GM18519 (cell line): Measurements from ENCODE around the gene DNAL1.
"Not testable (repeated sequence)": the region's sequence is repeated elsewhere in the genome, so short reads cannot be mapped to it uniquely, and the experiment has no call there.

Experiments used
- ATAC-seq: cut with Tn5 transposase; IDR thresholded peaks from one replicate; pipeline ENCODE4 v1.9.1; 2021; ENCODE audit warnings: mild to moderate bottlenecking, moderate library complexity; ENCODE audit not compliant: unreplicated experiment, low FRiP score

The DNAL1 gene

DNA sequence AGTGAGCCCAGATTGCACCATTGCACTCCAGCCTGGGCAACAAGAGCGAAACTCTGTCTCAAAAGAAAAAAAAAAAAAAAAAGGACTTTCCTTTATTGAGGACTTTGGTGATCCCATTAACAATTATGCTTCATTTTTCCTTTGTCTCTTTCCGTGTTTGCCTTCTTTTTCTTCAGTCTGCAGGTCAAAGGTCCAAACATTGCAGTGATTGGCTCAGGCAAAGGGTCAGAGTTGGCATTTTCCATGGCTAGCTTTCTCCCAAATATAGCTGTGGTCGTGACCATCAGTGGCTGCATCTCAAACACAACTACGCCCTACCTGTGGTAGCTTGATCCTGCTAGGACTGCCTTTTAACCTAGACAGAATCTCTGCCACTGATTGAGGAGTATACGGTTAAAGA, 7.0 kb upstream of the DNAL1 start:
- no peak for ATAC-seq

GRCh38 chr14:73640796-73641365, 3.9 kb upstream of the DNAL1 start:
- ATAC-seq: no peak

- no peak for ATAC-seq
Observed at GRCh38 chr14:73645248-73645610, 443 bp downstream of the DNAL1 start.

GRCh38 chr14:73651005-73651404, 6.2 kb downstream of the DNAL1 start:
- no peak for ATAC-seq

DNA sequence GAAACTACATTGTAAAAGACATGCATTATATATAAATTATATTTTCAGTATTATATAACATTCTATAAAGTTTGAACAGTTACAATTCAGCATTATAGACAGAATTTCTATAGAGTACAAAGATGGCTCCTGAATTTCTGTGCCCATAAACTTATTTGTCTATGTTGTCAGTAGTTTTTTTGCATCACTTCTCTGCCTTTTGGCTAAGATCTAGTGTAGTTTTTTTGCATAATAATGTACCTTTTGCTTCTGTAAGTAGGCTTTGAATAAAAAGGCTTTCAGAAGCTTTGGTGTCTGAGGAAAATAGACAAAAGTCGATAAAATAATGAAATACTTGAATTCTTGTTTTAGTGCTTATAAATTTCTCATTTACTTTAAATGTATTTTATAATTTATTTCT, 11.1 kb downstream of the DNAL1 start:
- ATAC-seq: no peak

- not testable (repeated sequence) for ATAC-seq
Observed at GRCh38 chr14:73659202-73659601, 14.4 kb downstream of the DNAL1 start.

- no peak for ATAC-seq
Observed at GRCh38 chr14:73660511-73660910, 15.7 kb downstream of the DNAL1 start.

GRCh38 chr14:73661872-73662271, 17.1 kb downstream of the DNAL1 start:
- ATAC-seq: no peak

- no peak for ATAC-seq
Observed at GRCh38 chr14:73662487-73662943, 17.7 kb downstream of the DNAL1 start.

DNA sequence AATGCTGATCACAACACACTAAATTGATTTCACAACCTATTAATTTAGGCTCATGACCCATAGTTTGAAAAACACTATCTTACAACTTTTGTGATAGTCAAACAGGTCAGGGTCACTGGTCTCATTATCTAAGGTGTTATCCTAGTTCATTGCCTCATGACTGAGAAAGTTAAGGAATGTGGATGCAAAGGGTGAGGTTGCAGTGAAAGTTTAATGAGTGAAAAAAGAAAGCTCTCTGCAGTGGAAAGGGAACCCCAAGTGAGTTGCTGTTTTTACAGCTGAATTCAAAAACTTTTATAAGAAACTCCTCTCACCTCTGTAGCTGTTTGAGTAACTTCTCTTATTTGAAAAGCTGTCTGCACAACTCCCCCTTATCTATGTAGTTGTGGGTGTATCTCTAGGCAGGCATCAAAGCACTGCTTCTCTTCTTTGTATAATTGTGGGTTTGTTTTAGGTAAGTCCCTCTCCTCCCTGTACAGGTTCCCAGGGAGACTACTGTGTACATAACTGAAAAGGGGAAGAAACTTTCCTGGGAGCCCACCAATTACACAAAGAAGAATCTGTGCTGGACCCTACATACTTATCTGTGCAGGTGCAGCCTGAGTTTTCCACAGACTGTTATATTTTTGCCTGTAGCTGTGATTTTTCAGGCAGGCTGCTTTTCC, 18.9 kb downstream of the DNAL1 start:
- no peak for ATAC-seq

- ATAC-seq: no peak
Observed at GRCh38 chr14:73665130-73665529, 20.3 kb downstream of the DNAL1 start.

- no peak for ATAC-seq
Observed at GRCh38 chr14:73666583-73666982, 21.8 kb downstream of the DNAL1 start.

DNA sequence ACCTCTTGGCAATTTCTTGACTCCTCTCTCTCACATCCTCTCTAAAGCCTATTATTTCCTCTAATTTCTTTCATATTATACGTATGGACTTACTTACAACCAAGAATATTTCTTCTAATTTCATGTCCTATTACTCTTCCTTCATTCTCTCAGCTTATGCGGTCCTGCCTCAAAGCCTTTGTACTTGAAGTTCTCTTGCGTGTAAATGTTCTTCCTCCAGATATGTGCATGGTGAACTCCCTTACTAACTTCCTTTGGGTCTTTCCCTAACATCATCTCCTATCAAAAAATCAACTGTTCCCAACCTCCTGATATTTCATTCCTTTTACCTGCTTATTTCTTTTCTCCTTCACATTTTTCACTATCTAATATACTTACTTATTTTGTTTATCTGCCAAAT, 23.1 kb downstream of the DNAL1 start:
- no peak for ATAC-seq

DNA sequence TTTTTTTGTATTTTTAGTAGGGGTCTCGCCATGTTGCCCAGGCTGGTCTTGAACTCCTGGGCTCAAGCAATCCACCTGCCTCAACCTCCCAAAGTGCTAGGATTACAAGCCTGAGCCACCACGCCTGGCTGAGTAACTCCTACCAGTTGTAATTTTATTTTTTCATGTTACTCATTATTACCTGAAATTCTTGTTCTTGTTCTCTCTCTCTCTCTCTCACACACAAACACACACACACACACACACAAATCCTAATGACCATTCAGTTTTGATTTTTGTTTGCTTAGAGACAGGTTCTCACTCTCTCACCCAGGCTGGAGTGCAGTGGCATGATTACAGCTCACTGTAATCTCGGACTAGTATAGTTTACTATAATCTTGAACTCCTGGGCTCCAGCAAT, 30.2 kb downstream of the DNAL1 start:
- no peak for ATAC-seq

GRCh38 chr14:73678698-73679097, 33.9 kb downstream of the DNAL1 start:
- no peak for ATAC-seq

DNA sequence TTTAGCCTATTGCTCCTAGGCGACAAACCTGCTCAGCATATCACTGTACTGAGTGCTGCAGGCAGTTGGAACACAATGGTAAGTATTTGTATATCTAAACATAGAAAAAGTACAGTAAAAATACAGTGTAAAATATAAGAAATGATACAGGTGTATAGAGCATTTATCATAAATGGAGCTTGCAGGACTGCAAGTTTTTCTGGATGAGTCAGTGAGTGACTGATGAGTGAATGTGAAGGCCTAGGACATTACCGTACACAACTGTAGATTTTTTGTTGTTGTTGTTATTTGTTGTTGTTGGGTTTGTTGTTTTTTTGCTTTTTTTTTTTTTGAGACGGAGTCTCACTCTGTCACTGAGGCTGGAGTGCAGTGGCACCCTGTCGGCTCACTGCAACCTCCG, 36.0 kb downstream of the DNAL1 start:
- ATAC-seq: no peak

GRCh38 chr14:73684627-73685026, 39.8 kb downstream of the DNAL1 start:
- ATAC-seq: no peak

DNA sequence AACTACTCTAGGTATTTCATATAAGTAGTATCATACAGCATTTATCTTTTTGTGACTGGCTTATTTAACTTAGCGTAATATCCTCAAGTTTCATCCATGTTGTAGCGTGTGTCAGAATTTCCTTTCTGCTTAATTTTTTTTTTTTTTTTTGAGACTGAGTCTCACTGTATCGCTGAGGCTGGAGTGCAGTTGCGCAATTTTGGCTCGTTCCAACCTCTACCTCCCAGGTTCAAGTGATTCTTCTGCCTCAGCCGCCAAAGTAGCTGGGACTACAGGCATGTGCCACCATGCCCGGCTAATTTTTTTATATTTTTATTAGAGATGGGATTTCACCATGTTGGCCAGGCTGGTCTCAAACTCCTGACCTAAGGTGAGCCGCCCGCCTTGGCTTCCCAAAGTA, 40.5 kb downstream of the DNAL1 start:
- no peak for ATAC-seq

DNA sequence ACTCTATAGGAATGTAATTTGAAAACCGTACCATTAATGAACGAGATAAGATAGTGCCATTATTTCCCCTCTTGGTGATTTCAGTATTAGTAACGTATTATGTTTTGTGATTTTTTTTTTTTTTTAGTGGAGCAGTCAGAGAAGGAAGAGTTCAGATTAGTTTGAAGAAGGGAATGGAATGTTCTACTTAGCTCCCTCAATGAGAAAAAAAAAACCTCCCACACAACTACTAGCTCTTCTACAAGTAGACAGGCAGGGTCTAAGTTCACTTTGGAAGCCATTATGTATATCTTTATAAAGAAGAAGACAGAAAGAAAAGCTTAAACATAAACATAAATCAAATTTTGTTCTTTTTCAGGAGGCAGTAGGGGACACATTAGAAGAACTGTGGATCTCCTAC, 42.1 kb downstream of the DNAL1 start:
- ATAC-seq: no peak

- ATAC-seq: no peak
Observed at GRCh38 chr14:73694083-73694482, 49.3 kb downstream of the DNAL1 start.

DNA sequence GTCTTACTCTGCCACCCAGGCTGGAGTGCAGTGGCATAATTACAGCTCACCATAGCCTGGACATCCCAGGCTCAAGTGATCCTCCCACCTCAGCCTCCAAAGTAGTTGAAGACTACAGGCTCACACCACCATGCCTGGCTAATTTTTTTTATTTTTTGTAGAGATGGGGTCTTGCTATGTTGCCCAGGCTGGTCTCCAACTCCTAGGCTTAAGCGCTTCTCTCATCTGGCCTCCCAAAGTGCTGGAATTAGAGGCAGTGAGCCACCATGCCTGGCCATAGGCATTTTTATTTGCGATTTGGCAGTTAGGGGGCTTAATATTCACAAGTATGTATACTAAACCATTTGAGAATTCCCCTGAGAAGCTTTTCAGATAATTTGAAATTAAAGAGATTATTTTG, 50.3 kb downstream of the DNAL1 start:
- ATAC-seq: no peak

- peak; percentile 39 for ATAC-seq
Observed at GRCh38 chr14:73695997-73696396, 51.2 kb downstream of the DNAL1 start.
